HepG2 (cell line): Measurements from ENCODE around the gene FXR2. TPM values are rescaled to one million over a fixed set of nuclear protein-coding genes. Genes with fewer than 3 reads are reported as not detected.

ENCODE experiments used
- ELF1 ChIP-seq: sonication (generic); formaldehyde crosslinking; IDR thresholded peaks from 2 replicates; pipeline ENCODE4 v1.4.0; 2020; ENCODE audit warnings: missing genetic modification reagents
- FOXC1 ChIP-seq: sonication (generic); formaldehyde crosslinking; IDR thresholded peaks from 2 replicates; pipeline ENCODE4 v1.8.0; 2022; ENCODE audit warnings: mild to moderate bottlenecking, missing genetic modification reagents, borderline replicate concordance
- MTERF4 ChIP-seq: sonication (generic); formaldehyde crosslinking; IDR thresholded peaks from 2 replicates; pipeline ENCODE4 v1.8.0; 2023; ENCODE audit warnings: mild to moderate bottlenecking, missing genetic modification reagents
- MTF2 ChIP-seq: sonication (generic); formaldehyde crosslinking; IDR thresholded peaks from 2 replicates; pipeline ENCODE4 v1.5.0; 2020; ENCODE audit warnings: missing genetic modification reagents, borderline replicate concordance
- NCOA1 ChIP-seq: sonication (generic); formaldehyde crosslinking; IDR thresholded peaks from 2 replicates; pipeline ENCODE4 v1.9.0; 2021; ENCODE audit warnings: missing genetic modification reagents
- SIN3A ChIP-seq: IDR thresholded peaks from 2 replicates; pipeline ENCODE4 v1.6.1; 2011; ENCODE audit warnings: low read depth, mild to moderate bottlenecking, control low read depth, low read length, borderline replicate concordance
- SMC3 ChIP-seq: IDR thresholded peaks from 2 replicates; pipeline ENCODE4 v1.6.1; 2011; ENCODE audit warnings: low read length, improper control_type of control experiment
- SNAI1 ChIP-seq: sonication (generic); formaldehyde crosslinking; IDR thresholded peaks from 2 replicates; pipeline ENCODE4 v1.5.0; 2020; ENCODE audit warnings: mild to moderate bottlenecking, missing genetic modification reagents, borderline replicate concordance
- SP2 ChIP-seq: sonication (generic); formaldehyde crosslinking; IDR thresholded peaks from 2 replicates; pipeline ENCODE4 v1.5.1; 2020; ENCODE audit warnings: mild to moderate bottlenecking, missing genetic modification reagents
- SP4 ChIP-seq: sonication (generic); formaldehyde crosslinking; IDR thresholded peaks from 2 replicates; pipeline ENCODE4 v1.8.1; 2023; ENCODE audit warnings: mild to moderate bottlenecking, missing genetic modification reagents
- SSRP1 ChIP-seq: IDR thresholded peaks from 2 replicates; pipeline ENCODE4 v1.6.1; 2016; ENCODE audit warnings: control low read depth
- THAP9 ChIP-seq: sonication (generic); formaldehyde crosslinking; IDR thresholded peaks from 2 replicates; pipeline ENCODE4; 2020; ENCODE audit warnings: missing genetic modification reagents, mild to moderate bottlenecking, borderline replicate concordance
- UBTF ChIP-seq: sonication (generic); formaldehyde crosslinking; IDR thresholded peaks from 2 replicates; pipeline ENCODE4 v1.4.0; 2020; ENCODE audit warnings: mild to moderate bottlenecking, missing genetic modification reagents
- YEATS2 ChIP-seq: sonication (generic); formaldehyde crosslinking; IDR thresholded peaks from 2 replicates; pipeline ENCODE4 v1.4.0; 2020; ENCODE audit warnings: missing genetic modification reagents, borderline replicate concordance
- ZBTB7A ChIP-seq: sonication (generic); formaldehyde crosslinking; IDR thresholded peaks from 2 replicates; pipeline ENCODE4 v1.8.0; 2022; ENCODE audit warnings: mild to moderate bottlenecking, missing genetic modification reagents
- ZNF230 ChIP-seq: sonication (generic); formaldehyde crosslinking; IDR thresholded peaks from 2 replicates; pipeline ENCODE4 v1.4.0; 2020; ENCODE audit warnings: mild to moderate bottlenecking, missing genetic modification reagents
- ZNF281 ChIP-seq: sonication (generic); formaldehyde crosslinking; IDR thresholded peaks from 2 replicates; pipeline ENCODE4 v1.4.0; 2020; ENCODE audit warnings: missing genetic modification reagents, borderline replicate concordance
- ZNF337 ChIP-seq: sonication (generic); formaldehyde crosslinking; IDR thresholded peaks from 2 replicates; pipeline ENCODE4 v1.5.1; 2020; ENCODE audit warnings: missing genetic modification reagents, low read depth, mild to moderate bottlenecking, borderline replicate concordance
- ZNF777 ChIP-seq: sonication (generic); formaldehyde crosslinking; IDR thresholded peaks from 2 replicates; pipeline ENCODE4 v1.4.0; 2020; ENCODE audit warnings: missing genetic modification reagents
- ZNF781 ChIP-seq: sonication (generic); formaldehyde crosslinking; IDR thresholded peaks from 2 replicates; pipeline ENCODE4 v1.5.1; 2020; ENCODE audit warnings: borderline replicate concordance, mild to moderate bottlenecking, missing genetic modification reagents; ENCODE audit errors: not compliant biosample characterization
- polyA plus RNA-seq, 8 experiments: library from polyadenylated mRNA; depleted of rRNA in 3 of 8; stranded (reverse) in 7 of 8; unstranded in 1 of 8; fragments of >200 nt; fragmentation: Illumina TruSeq in 4 of 8; extraction: Trizol in 4 of 8; gene quantifications; 2 replicates each; pipeline versions ENCODE4 v1.2.1 to v1.2.3, GENCODE V29; 2011 to 2016; ENCODE audit warnings: low read depth in 4 of 8, missing spikeins in 1 of 8, mixed read lengths in 1 of 8; ENCODE audit not compliant: insufficient read depth in 1 of 8
- total RNA-seq, 5 experiments: library from RNA; depleted of rRNA; stranded (reverse); fragments of >200 nt; fragmentation: Illumina TruSeq; extraction: Trizol; gene quantifications; 2 replicates each; pipeline ENCODE4 v1.2.3, GENCODE V29; 2016; ENCODE audit warnings: low read depth in 1 of 5

The FXR2 gene
- total and polyA plus RNA-seq, 2 of the 13 experiments (the other 11 are each of a cell fraction or from before 2014, with no cell fraction given), result 20.9 to 24.4 TPM

- no peak for TF ChIP-seq ZNF281 (CRISPR knock-in tag)
- TF ChIP-seq SNAI1 (CRISPR knock-in tag), result peak; percentile 73; the same call in 1 of the 2 replicates
- TF ChIP-seq ZNF781 (CRISPR knock-in tag), result peak; percentile 9
- peak; percentile 22; the same call in 1 of the 2 replicates for TF ChIP-seq MTF2
- TF ChIP-seq NCOA1 (CRISPR knock-in tag), result peak; percentile 81; the same call in 1 of the 2 replicates
- TF ChIP-seq ZNF777 (CRISPR knock-in tag), result no peak
- TF ChIP-seq SP4 (CRISPR knock-in tag), result peak; percentile 36; the same call in 1 of the 2 replicates
- TF ChIP-seq SMC3, result peak; percentile 38; the same call in 1 of the 2 replicates
- TF ChIP-seq ZNF337 (CRISPR knock-in tag), result no peak
- no peak for TF ChIP-seq YEATS2 (CRISPR knock-in tag)
- TF ChIP-seq UBTF (CRISPR knock-in tag), result peak; percentile 41; the same call in 1 of the 2 replicates
- TF ChIP-seq FOXC1, result peak; percentile 82
- TF ChIP-seq SP2 (CRISPR knock-in tag), result peak; percentile 22
- peak; percentile 96 for TF ChIP-seq THAP9 (CRISPR knock-in tag)
- TF ChIP-seq ZNF230 (CRISPR knock-in tag), result no peak; the same call in 1 of the 2 replicates
- TF ChIP-seq ZBTB7A (CRISPR knock-in tag), result 0 out of 2 replicates have a peak, but pooled peaks have one; percentile 46
- TF ChIP-seq ELF1 (CRISPR knock-in tag), result 0 out of 2 replicates have a peak, but pooled peaks have one; percentile 16
- TF ChIP-seq SIN3A, result 0 out of 2 replicates have a peak, but pooled peaks have one; percentile 25
- TF ChIP-seq SSRP1 (CRISPR knock-in tag), result no peak
- TF ChIP-seq MTERF4 (CRISPR knock-in tag), result peak; percentile 49; the same call in 1 of the 2 replicates
Observed at GRCh38 chr17:7561028-7561575, 53.6 kb downstream of the FXR2 start (continued).
